NCI-H1048 (cell line): ENCODE data around the gene INPP5D.

Experiments used
- DNase-seq: peaks from one replicate; lab custom pipeline; 2025; lab: John Stamatoyannopoulos, UW

Gene INPP5D

GRCh38 chr2:233236820-233237589 is 176.9 kb downstream of the INPP5D start:
- DNase-seq, result no peak

GRCh38 chr2:233240897-233241296 is 180.8 kb downstream of the INPP5D start:
- no peak for DNase-seq

GRCh38 chr2:233241803-233242202 is 181.7 kb downstream of the INPP5D start:
- DNase-seq, result no peak

- no peak for DNase-seq
Observed at GRCh38 chr2:233242231-233242927, 182.2 kb downstream of the INPP5D start.

- no peak for DNase-seq
Observed at GRCh38 chr2:233243348-233243747, 183.2 kb downstream of the INPP5D start.

GRCh38 chr2:233244818-233245217 is 184.7 kb downstream of the INPP5D start:
- no peak for DNase-seq

- no peak for DNase-seq
Observed at GRCh38 chr2:233245406-233245805, 185.3 kb downstream of the INPP5D start.

GRCh38 chr2:233247116-233247515 is 187.0 kb downstream of the INPP5D start:
- no peak for DNase-seq

GRCh38 chr2:233247744-233248143 is 187.6 kb downstream of the INPP5D start:
- no peak for DNase-seq

GRCh38 chr2:233248999-233249398 is 188.9 kb downstream of the INPP5D start:
- DNase-seq, result no peak

- no peak for DNase-seq
Observed at GRCh38 chr2:233250568-233250967, 190.4 kb downstream of the INPP5D start.

- no peak for DNase-seq
Observed at GRCh38 chr2:233250985-233251305, 190.8 kb downstream of the INPP5D start.

GRCh38 chr2:233251306-233252116 is 191.4 kb downstream of the INPP5D start, which contains the start of gene ATG16L1:
Gene ATG16L1, plus strand, starts transcription at chr2:233251673. Its CDS starts 155 bp downstream, at chr2:233251828.
- DNase-seq, result peak; percentile 96

- no peak for DNase-seq
Observed at GRCh38 chr2:233252227-233252626, 192.1 kb downstream of the INPP5D start.

GRCh38 chr2:233255151-233255550 is 195.0 kb downstream of the INPP5D start:
- no peak for DNase-seq

GRCh38 chr2:233256048-233256447 is 195.9 kb downstream of the INPP5D start:
- no peak for DNase-seq
